GM10266 (cell line): Measurements from ENCODE around the gene ZNF334.

Source experiments
- DNase-seq: peaks from one replicate; pipeline ENCODE4 v3.0.0; 2012; ENCODE audit errors: extremely low spot score
- TF ChIP-seq, protein P1 (sequence below): IDR thresholded peaks from 2 replicates; pipeline ENCODE4 v1.5.1; 2012; ENCODE audit warnings: mild to moderate bottlenecking, low read depth; ENCODE audit not compliant: control insufficient read depth, insufficient read depth; ENCODE audit errors: missing control alignments

Gene ZNF334

GRCh38 chr20:46557231-46557956 is 44.0 kb upstream of the ZNF334 start:
- DNase-seq, result no peak
- TF ChIP-seq, protein P1, sequence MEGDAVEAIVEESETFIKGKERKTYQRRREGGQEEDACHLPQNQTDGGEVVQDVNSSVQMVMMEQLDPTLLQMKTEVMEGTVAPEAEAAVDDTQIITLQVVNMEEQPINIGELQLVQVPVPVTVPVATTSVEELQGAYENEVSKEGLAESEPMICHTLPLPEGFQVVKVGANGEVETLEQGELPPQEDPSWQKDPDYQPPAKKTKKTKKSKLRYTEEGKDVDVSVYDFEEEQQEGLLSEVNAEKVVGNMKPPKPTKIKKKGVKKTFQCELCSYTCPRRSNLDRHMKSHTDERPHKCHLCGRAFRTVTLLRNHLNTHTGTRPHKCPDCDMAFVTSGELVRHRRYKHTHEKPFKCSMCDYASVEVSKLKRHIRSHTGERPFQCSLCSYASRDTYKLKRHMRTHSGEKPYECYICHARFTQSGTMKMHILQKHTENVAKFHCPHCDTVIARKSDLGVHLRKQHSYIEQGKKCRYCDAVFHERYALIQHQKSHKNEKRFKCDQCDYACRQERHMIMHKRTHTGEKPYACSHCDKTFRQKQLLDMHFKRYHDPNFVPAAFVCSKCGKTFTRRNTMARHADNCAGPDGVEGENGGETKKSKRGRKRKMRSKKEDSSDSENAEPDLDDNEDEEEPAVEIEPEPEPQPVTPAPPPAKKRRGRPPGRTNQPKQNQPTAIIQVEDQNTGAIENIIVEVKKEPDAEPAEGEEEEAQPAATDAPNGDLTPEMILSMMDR, result no peak

GRCh38 chr20:46555370-46555956 is 42.1 kb upstream of the ZNF334 start:
- no peak for DNase-seq
- TF ChIP-seq, protein P1, result no peak

GRCh38 chr20:46554828-46555227 is 41.5 kb upstream of the ZNF334 start:
- TF ChIP-seq, protein P1, result no peak
- DNase-seq, result no peak

DNA sequence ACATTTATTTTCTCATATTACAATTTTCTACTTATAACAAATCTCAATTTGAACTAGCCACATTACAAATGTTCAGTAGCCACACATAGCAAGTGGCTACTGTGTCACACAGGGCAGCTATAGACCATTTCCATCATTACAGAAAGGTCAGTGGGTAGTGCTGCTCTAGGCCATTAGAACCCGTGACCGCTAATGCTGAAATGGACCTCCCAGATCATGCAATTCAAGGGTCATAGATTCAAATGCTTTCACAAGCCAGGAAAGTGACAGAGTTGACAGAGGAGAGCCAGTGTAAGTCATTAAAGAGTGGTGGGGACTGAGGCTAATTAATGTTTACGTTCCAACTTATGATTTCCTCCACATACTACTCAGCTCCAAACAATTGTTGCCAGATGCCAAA is 40.6 kb upstream of the ZNF334 start:
- TF ChIP-seq, protein P1, result no peak
- no peak for DNase-seq

DNA sequence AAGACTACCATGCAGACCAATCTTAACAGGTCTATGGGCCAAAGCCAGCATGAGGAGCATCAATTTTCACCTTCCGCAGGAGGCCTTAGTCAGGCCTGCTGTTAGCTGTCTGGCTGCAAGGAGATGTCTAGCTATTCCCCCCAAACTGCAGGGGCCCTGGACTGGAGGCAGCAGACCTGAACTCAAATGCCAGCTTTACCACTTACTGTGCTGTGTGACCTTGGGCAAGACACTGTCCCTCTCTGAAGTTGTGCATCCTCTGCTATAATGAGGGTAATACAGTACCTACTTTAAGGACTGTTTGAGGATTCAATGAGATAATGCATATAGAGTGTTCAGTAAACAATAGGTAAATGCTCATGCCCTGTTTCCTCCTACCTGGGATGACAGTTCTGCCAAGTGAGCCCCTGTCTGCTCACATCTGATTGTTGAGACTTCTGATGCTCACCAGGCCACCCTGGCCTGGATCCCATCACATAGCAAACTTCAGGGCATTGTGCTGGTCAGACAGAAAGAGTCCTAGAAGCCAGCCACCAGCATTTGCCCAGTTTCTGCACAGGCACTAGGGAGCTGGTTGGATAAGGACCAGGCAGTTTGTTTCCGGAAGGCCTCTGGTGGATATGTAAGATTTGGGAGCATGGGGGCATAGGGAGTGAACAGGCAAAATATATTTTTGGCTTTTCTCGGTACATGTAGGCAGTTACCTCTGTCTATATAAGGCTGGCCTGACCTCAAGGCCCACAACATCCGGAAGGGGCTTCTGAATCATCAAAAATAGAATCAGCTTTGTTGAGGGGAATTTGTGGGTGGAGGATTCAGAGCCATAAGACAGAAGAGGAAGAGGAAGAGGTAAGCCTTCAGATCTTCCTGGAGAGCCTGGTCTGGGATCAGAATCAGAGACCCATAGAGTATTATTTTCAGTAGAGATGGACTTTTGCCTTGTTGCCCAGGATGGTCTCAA is 39.4 kb upstream of the ZNF334 start:
- TF ChIP-seq, protein P1, result no peak
- DNase-seq, result peak; percentile 73

DNA sequence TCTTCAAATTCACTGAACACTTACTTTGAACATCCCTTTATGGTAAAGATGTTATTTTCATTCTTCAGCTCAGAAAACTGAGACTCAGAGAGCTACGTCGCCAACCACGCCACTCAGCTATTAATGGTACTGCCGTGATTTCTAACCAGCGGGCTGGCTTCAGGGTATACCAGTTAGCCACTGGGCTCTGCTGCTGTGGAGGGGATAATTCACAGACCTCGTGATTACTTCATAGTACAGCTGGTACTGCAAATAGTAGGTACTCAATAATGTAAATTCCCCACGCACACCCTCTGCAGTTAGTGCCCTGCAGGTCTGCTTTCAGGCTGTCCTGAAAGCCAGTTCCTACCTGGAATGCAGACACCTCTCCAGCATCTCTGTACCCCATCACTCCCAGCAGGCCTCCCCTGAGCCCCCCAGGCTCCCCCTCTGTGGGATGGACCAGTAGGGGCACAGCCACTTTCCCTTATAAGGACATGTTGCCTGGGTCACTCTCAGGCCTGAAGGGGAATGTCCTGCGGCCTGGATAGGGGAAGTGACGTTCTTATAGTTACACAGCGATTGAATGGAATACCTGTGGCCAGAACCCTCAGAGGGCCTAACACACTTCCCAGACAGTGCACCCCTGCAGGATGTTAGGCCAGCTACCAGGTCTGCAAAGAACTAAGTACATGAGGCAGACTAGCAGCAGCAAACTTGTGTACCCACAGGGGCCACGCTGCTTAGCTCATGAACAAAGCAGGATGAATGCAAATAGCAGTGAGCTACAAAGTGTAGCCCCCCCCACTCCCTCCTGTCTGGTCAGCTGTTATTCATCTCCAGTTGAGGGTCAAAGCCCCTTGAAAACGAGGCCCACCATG is 38.4 kb upstream of the ZNF334 start:
- no peak for DNase-seq
- TF ChIP-seq, protein P1, result no peak
